ENCODE data around the gene TFCP2L1.
"Not testable (repeated sequence)": the region's sequence is repeated elsewhere in the genome, so short reads cannot be mapped to it uniquely, and the experiment has no call there.

The TFCP2L1 gene

GRCh38 chr2:121284463-121285449 is at the start of gene TFCP2L1:
Gene TFCP2L1 (minus strand): TSS chr2:121285202. CDS start chr2:121285109, 93 bp downstream.
- no peak for DNase-seq (ENCODE audit: low spot score)

GRCh38 chr2:121333834-121334558 is 49.0 kb upstream of the TFCP2L1 start:
- peak; percentile 47 for DNase-seq (ENCODE audit: low spot score)

GRCh38 chr2:121333231-121333630 is 48.2 kb upstream of the TFCP2L1 start:
- no peak for DNase-seq (ENCODE audit: low spot score)

- not testable (repeated sequence) for DNase-seq (ENCODE audit: low spot score)
Measured at GRCh38 chr2:121331324-121331723, 46.3 kb upstream of the TFCP2L1 start.

- no peak for DNase-seq (ENCODE audit: low spot score)
Measured at GRCh38 chr2:121330921-121331320, 45.9 kb upstream of the TFCP2L1 start.

GRCh38 chr2:121329786-121330185 is 44.8 kb upstream of the TFCP2L1 start:
- no peak for DNase-seq (ENCODE audit: low spot score)

GRCh38 chr2:121326628-121327027 is 41.6 kb upstream of the TFCP2L1 start:
- no peak for DNase-seq (ENCODE audit: low spot score)

GRCh38 chr2:121324601-121325000 is 39.6 kb upstream of the TFCP2L1 start:
- no peak for DNase-seq (ENCODE audit: low spot score)

GRCh38 chr2:121321476-121321875 is 36.5 kb upstream of the TFCP2L1 start:
- DNase-seq (ENCODE audit: low spot score), result no peak

GRCh38 chr2:121319941-121320340 is 34.9 kb upstream of the TFCP2L1 start:
- no peak for DNase-seq (ENCODE audit: low spot score)

GRCh38 chr2:121316986-121317385 is 32.0 kb upstream of the TFCP2L1 start:
- DNase-seq (ENCODE audit: low spot score), result no peak

- not testable (repeated sequence) for DNase-seq (ENCODE audit: low spot score)
Measured at GRCh38 chr2:121313701-121314100, 28.7 kb upstream of the TFCP2L1 start.

GRCh38 chr2:121309801-121310200 is 24.8 kb upstream of the TFCP2L1 start:
- DNase-seq (ENCODE audit: low spot score), result no peak

GRCh38 chr2:121309323-121309722 is 24.3 kb upstream of the TFCP2L1 start:
- DNase-seq (ENCODE audit: low spot score), result no peak

- no peak for DNase-seq (ENCODE audit: low spot score)
Measured at GRCh38 chr2:121307048-121307447, 22.0 kb upstream of the TFCP2L1 start.

GRCh38 chr2:121304941-121305340 is 19.9 kb upstream of the TFCP2L1 start:
- no peak for DNase-seq (ENCODE audit: low spot score)

- no peak for DNase-seq (ENCODE audit: low spot score)
Measured at GRCh38 chr2:121303531-121304263, 18.7 kb upstream of the TFCP2L1 start.

GRCh38 chr2:121301190-121301589 is 16.2 kb upstream of the TFCP2L1 start:
- not testable (repeated sequence) for DNase-seq (ENCODE audit: low spot score)

- no peak for DNase-seq (ENCODE audit: low spot score)
Measured at GRCh38 chr2:121298476-121298875, 13.5 kb upstream of the TFCP2L1 start.

- not testable (repeated sequence) for DNase-seq (ENCODE audit: low spot score)
Measured at GRCh38 chr2:121297866-121298265, 12.9 kb upstream of the TFCP2L1 start.

- DNase-seq (ENCODE audit: low spot score), result no peak
Measured at GRCh38 chr2:121297217-121297830, 12.3 kb upstream of the TFCP2L1 start.

Data from activated CD4-positive, alpha-beta T cell treated with anti-CD3 and anti-CD28 coated beads, Interleukin-2, Interleukin-4, amounts not matched to agents 100 ng/mL and 50 ng/mL, durations not matched to agents 16 hours and 8 hours (primary cell).